WTC11 (cell line): ENCODE measurements around the gene LAMB4. TPM values are rescaled to one million over a fixed set of nuclear protein-coding genes. Genes with fewer than 3 reads are reported as not detected.

Experiments
- ATAC-seq: fragments of 200-7000 bp; cut with Tn5 transposase; 2 replicates; pipeline ENCODE4 v1.10.0; 2021; ENCODE audit warnings: mild to moderate bottlenecking, moderate library complexity
- CTCF ChIA-PET: fragments of 300-600 bp; sonication (Branson Sonifier 250); formaldehyde crosslinking; loops from one replicate; lab custom pipeline; 2021; ENCODE audit warnings: antibody characterized with exemption; lab: Charles Lee
- POLR2A ChIA-PET: fragments of 350-600 bp; sonication (Branson Sonifier 250); formaldehyde crosslinking; loops from one replicate; lab custom pipeline; 2021; ENCODE audit warnings: antibody characterized with exemption; lab: Charles Lee
- DNase-seq: peaks from one replicate; pipeline ENCODE4 v3.0.0; 2021; ENCODE audit warnings: low spot score
- H3K27ac Mint-ChIP-seq: 2 replicates; pipeline ENCODE4 v1.8.0; 2021; ENCODE audit warnings: mixed read lengths
- H3K27me3 Mint-ChIP-seq: 2 replicates; pipeline ENCODE4 v1.8.0; 2021; ENCODE audit warnings: low read depth, mild to moderate bottlenecking, moderate library complexity, mixed read lengths
- H3K36me3 Mint-ChIP-seq: 2 replicates; pipeline ENCODE4 v1.8.0; 2021; ENCODE audit warnings: mixed read lengths
- H3K4me1 Mint-ChIP-seq: 2 replicates; pipeline ENCODE4 v1.8.0; 2022; ENCODE audit warnings: mixed read lengths
- H3K4me3 Mint-ChIP-seq: 2 replicates; pipeline ENCODE4 v1.8.0; 2021; ENCODE audit warnings: mild to moderate bottlenecking, moderate library complexity, mixed read lengths
- H3K9me3 Mint-ChIP-seq: 2 replicates; pipeline ENCODE4 v1.8.0; 2021; ENCODE audit warnings: mixed read lengths
- ATF2 ChIP-seq: sonication (generic); formaldehyde crosslinking; IDR thresholded peaks from 2 replicates; pipeline ENCODE4 v1.8.1; 2022; ENCODE audit warnings: low read depth, missing genetic modification reagents, borderline replicate concordance
- ATF3 ChIP-seq: sonication (generic); formaldehyde crosslinking; conservative IDR thresholded peaks from 2 replicates; pipeline ENCODE4 v1.8.1; 2022; ENCODE audit warnings: mild to moderate bottlenecking, missing genetic modification reagents
- E2F4 ChIP-seq: sonication (generic); formaldehyde crosslinking; IDR thresholded peaks from 2 replicates; pipeline ENCODE4 v1.8.1; 2022; ENCODE audit warnings: low read depth, mild to moderate bottlenecking, moderate library complexity, missing genetic modification reagents, borderline replicate concordance
- E2F5 ChIP-seq: sonication (generic); formaldehyde crosslinking; IDR thresholded peaks from 2 replicates; pipeline ENCODE4 v1.8.1; 2022; ENCODE audit warnings: mild to moderate bottlenecking, moderate library complexity, missing genetic modification reagents
- FOXJ3 ChIP-seq: sonication (generic); formaldehyde crosslinking; IDR thresholded peaks from 2 replicates; pipeline ENCODE4 v1.9.0; 2021; ENCODE audit warnings: missing genetic modification reagents, mild to moderate bottlenecking, borderline replicate concordance
- FOXP1 ChIP-seq: sonication (generic); formaldehyde crosslinking; IDR thresholded peaks from 2 replicates; pipeline ENCODE4 v1.8.0; 2022; ENCODE audit warnings: missing genetic modification reagents, mild to moderate bottlenecking, moderate library complexity, borderline replicate concordance
- GRHL2 ChIP-seq: fragments of 250-450 bp; sonication (Bioruptor Pico); IDR thresholded peaks from 2 replicates; pipeline ENCODE4 v1.8.0; 2022; ENCODE audit warnings: mild to moderate bottlenecking, moderate library complexity; ENCODE audit not compliant: insufficient replicate concordance, severe bottlenecking
- GTF2I ChIP-seq: fragments of 250-450 bp; sonication (Bioruptor Pico); conservative IDR thresholded peaks from 2 replicates; pipeline ENCODE4 v1.4.0; 2021; ENCODE audit warnings: mild to moderate bottlenecking
- HMGXB4 ChIP-seq: sonication (generic); formaldehyde crosslinking; IDR thresholded peaks from 2 replicates; pipeline ENCODE4 v1.8.1; 2023; ENCODE audit warnings: mild to moderate bottlenecking, moderate library complexity, missing genetic modification reagents
- JUN ChIP-seq: sonication (generic); formaldehyde crosslinking; IDR thresholded peaks from 2 replicates; pipeline ENCODE4 v1.8.0; 2023; ENCODE audit warnings: mild to moderate bottlenecking, missing genetic modification reagents
- MLX ChIP-seq: sonication (generic); formaldehyde crosslinking; IDR thresholded peaks from 2 replicates; pipeline ENCODE4 v1.8.1; 2023; ENCODE audit warnings: mild to moderate bottlenecking, missing genetic modification reagents, moderate library complexity
- MXD4 ChIP-seq: fragments of 250-450 bp; sonication (Bioruptor Pico); IDR thresholded peaks from 2 replicates; pipeline ENCODE4 v1.8.0; 2021; ENCODE audit warnings: mild to moderate bottlenecking, moderate library complexity, borderline replicate concordance
- NFE2L1 ChIP-seq: sonication (generic); formaldehyde crosslinking; IDR thresholded peaks from 2 replicates; pipeline ENCODE4 v1.8.1; 2023; ENCODE audit warnings: missing genetic modification reagents
- NFYB ChIP-seq: sonication (generic); formaldehyde crosslinking; conservative IDR thresholded peaks from 2 replicates; pipeline ENCODE4 v1.8.0; 2022; ENCODE audit warnings: low read depth, missing genetic modification reagents
- PREB ChIP-seq: sonication (generic); formaldehyde crosslinking; IDR thresholded peaks from 2 replicates; pipeline ENCODE4 v1.8.1; 2022; ENCODE audit warnings: mild to moderate bottlenecking, missing genetic modification reagents, moderate library complexity, borderline replicate concordance
- RELA ChIP-seq: sonication (generic); formaldehyde crosslinking; IDR thresholded peaks from 2 replicates; pipeline ENCODE4 v1.8.1; 2022; ENCODE audit warnings: missing genetic modification reagents, mild to moderate bottlenecking, borderline replicate concordance
- RORB ChIP-seq: fragments of 250-450 bp; sonication (Bioruptor Pico); IDR thresholded peaks from 2 replicates; pipeline ENCODE4 v1.9.0; 2021; ENCODE audit warnings: mild to moderate bottlenecking
- TEAD1 ChIP-seq: sonication (generic); formaldehyde crosslinking; IDR thresholded peaks from 2 replicates; pipeline ENCODE4 v1.8.0; 2022; ENCODE audit warnings: mild to moderate bottlenecking, missing genetic modification reagents
- TP53 ChIP-seq: sonication (generic); formaldehyde crosslinking; IDR thresholded peaks from 2 replicates; pipeline ENCODE4 v1.8.1; 2023; ENCODE audit warnings: mild to moderate bottlenecking, missing genetic modification reagents
- ZNF138 ChIP-seq: sonication (generic); formaldehyde crosslinking; conservative IDR thresholded peaks from 2 replicates; pipeline ENCODE4 v1.8.1; 2022; ENCODE audit warnings: mild to moderate bottlenecking, moderate library complexity, missing genetic modification reagents
- total RNA-seq: library from RNA; stranded (reverse); gene quantifications from 3 replicates; pipeline ENCODE4 v1.2.3, GENCODE V29; 2021

Gene LAMB4
- total RNA-seq, 1 experiment from 2014 or later: not detected

GRCh38 chr7:108144931-108145330 lies 14.8 kb upstream of the LAMB4 start:
- H3K36me3 Mint-ChIP-seq: no peaks in the 10 kb centered on the region
- POLR2A ChIA-PET: no interaction called here
- CTCF ChIA-PET: interaction anchor here (0.6 to 3.2 kb wide), 23 partner anchors 9 to 402 kb away, joined by 3 to 65 read pairs (median 6); partner anchors contain the start of gene LAMB1

GRCh38 chr7:108143658-108144420 lies 13.7 kb upstream of the LAMB4 start:
- Mint-ChIP-seq H3K27ac (no peak overlapping the region), H3K9me3 (no peaks in the 10 kb centered on the region), H3K4me1 (no peaks in the 10 kb centered on the region), H3K27me3 (no peaks in the 10 kb centered on the region), H3K36me3 (no peaks in the 10 kb centered on the region), H3K4me3 (no peak overlapping the region)
- CTCF ChIA-PET: interaction anchor here (0.7 to 1.9 kb wide), 2 partner anchors 30 to 397 kb away, joined by 3 to 6 read pairs; no protein-coding TSS in a partner anchor
- ATAC-seq: peak; percentile 38; the same call in 1 of the 2 replicates
- POLR2A ChIA-PET: no interaction called here
- TF ChIP-seq E2F5 (CRISPR knock-in tag) (no peak), TEAD1 (CRISPR knock-in tag) (no peak), NFE2L1 (no peak), FOXP1 (CRISPR knock-in tag) (no peak), FOXJ3 (CRISPR knock-in tag) (no peak), GTF2I (CRISPR knock-in tag) (no peak)
- no peak for DNase-seq

More at GRCh38 chr7:108144931-108145330, 14.8 kb upstream of the LAMB4 start:
- Mint-ChIP-seq H3K9me3 (no peaks in the 10 kb centered on the region), H3K27ac (no peak overlapping the region), H3K27me3 (no peaks in the 10 kb centered on the region), H3K4me1 (no peaks in the 10 kb centered on the region), H3K4me3 (no peak overlapping the region)
- no peak for DNase-seq
- TF ChIP-seq NFYB (CRISPR knock-in tag): no peak
- no peak for TF ChIP-seq MLX
- no peak for TF ChIP-seq ATF3 (CRISPR knock-in tag)
- no peak for TF ChIP-seq E2F4 (CRISPR knock-in tag)
- no peak for TF ChIP-seq MXD4 (CRISPR knock-in tag)
- no peak for TF ChIP-seq RELA (CRISPR knock-in tag)
- TF ChIP-seq ATF2 (CRISPR knock-in tag): no peak
- no peak for TF ChIP-seq TP53 (CRISPR knock-in tag)
- no peak for TF ChIP-seq ZNF138 (CRISPR knock-in tag)
- no peak for TF ChIP-seq HMGXB4 (CRISPR knock-in tag)
- no peak for TF ChIP-seq JUN
- no peak for TF ChIP-seq RORB (CRISPR knock-in tag)
- TF ChIP-seq GRHL2 (CRISPR knock-in tag): no peak
- TF ChIP-seq PREB (CRISPR knock-in tag): no peak
- ATAC-seq: no peak
